ENCODE data around the gene ZG16. TPM values are rescaled to one million over a fixed set of nuclear protein-coding genes. Genes with fewer than 3 reads are reported as not detected.
"Not testable (repeated sequence)": the region's sequence is repeated elsewhere in the genome, so short reads cannot be mapped to it uniquely, and the experiment has no call there.

ZG16 gene
- total RNA-seq, 2 experiments from 2014 or later: not detected

GRCh38 chr16:29790949-29791844 is 13.1 kb downstream of the ZG16 start:
- no peaks in the 10 kb centered on the region for H3K9me3 Mint-ChIP-seq
- intact Hi-C loops (cut with micrococcal nuclease): loop anchor here (1.0 kb wide), 5 partner anchors 14 to 91 kb away; no protein-coding TSS in a partner anchor
- CTCF ChIA-PET: interaction anchor here (0.6 to 3.6 kb wide), 12 partner anchors 12 to 100 kb away, joined by 3 to 35 read pairs (median 6); partner anchors contain the start of gene PAGR1
- peak overlapping the region; percentile 98 for H3K27ac Mint-ChIP-seq
- peaks cover 30% of the 10 kb centered on the region for H3K4me1 Mint-ChIP-seq (ENCODE audit: low read depth)
- peaks cover 32% of the 10 kb centered on the region for H3K36me3 Mint-ChIP-seq (ENCODE audit: low read depth)
- H3K27me3 Mint-ChIP-seq (ENCODE audit: low read depth): no peaks in the 10 kb centered on the region
- no peak for DNase-seq
- peak overlapping the region; percentile 100 for H3K4me3 Mint-ChIP-seq

DNA sequence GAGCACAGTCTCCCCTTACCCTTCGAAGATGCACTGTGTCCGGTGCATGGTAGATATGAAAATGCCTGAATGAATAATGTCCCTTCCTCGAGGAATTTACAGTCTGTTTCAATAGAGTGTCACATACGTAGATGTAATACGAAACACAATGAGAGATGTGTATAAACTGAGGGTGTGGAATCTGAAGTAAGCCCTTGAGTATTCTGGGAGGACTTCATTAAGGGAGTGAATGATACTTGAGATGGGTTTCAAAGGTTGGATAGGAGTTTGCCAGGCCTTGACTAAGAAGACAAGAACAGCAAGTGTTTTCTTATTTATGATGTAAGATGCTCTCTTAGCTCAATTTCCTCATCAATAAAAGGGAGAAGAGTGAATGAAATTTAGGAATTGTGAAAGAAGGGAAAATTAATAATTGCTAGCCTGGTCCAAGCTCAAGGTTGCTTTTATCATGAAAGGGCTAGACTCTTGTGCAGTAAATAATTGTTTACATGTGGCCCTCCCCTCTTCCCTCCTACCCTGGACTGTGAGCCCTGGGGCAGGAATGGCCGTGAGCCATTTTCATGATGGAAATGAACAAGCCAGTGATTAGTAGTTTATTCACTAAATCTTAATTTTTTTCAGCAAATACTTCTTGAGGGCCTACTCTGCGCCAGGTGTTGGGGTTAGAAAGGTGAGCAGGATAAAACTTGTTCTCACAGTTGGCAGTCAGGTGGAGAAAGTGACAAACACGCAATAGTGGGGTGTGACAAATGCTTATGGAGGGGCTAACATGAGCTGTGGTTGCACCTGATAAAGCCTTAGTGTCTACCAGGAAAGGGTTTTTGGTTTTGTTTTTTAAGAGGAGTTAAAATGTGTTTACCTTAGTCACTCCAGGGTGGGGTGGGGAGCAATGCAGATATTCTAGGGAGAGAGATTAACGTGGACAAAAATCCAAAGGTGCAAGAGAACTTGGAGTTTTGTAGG is 14.1 kb downstream of the ZG16 start:
- intact Hi-C loops (cut with micrococcal nuclease): no loop called here
- DNase-seq: no peak
- peak overlapping the region; percentile 100 for H3K4me3 Mint-ChIP-seq
- H3K27ac Mint-ChIP-seq: peak overlapping the region; percentile 98
- H3K4me1 Mint-ChIP-seq (ENCODE audit: low read depth): peaks cover 30% of the 10 kb centered on the region
- H3K27me3 Mint-ChIP-seq (ENCODE audit: low read depth): no peaks in the 10 kb centered on the region
- H3K9me3 Mint-ChIP-seq: no peaks in the 10 kb centered on the region
- H3K36me3 Mint-ChIP-seq (ENCODE audit: low read depth): peaks cover 41% of the 10 kb centered on the region
- CTCF ChIA-PET: interaction anchor here (0.7 kb wide), 1 partner anchor 25 kb away, joined by 4 read pairs; no protein-coding TSS in a partner anchor

DNA sequence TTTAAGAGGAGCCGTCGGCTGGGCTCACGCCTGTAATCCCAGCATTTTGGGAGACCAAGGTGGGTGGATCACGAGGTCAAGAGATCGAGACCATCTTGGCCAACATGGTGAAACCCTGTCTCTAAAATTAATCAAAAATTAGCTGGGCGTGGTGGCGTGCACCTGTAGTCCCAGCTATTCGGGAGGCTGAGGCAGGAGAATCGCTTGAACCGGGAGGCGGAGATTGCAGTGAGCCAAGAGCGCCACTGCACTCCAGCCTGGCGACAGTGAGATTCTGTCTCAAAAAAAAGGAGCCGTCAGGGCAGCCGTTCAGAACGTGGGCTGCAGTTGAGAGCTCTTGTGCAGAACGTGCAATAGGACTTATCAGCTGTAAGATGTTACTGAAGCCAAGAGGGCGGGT is 15.1 kb downstream of the ZG16 start:
- CTCF ChIA-PET: interaction anchor here (0.5 kb wide), 1 partner anchor 679 kb away, joined by 5 read pairs; no protein-coding TSS in a partner anchor
- H3K9me3 Mint-ChIP-seq; DNase-seq; H3K27me3 Mint-ChIP-seq (ENCODE audit: low read depth); H3K27ac Mint-ChIP-seq; intact Hi-C loops (cut with micrococcal nuclease); H3K4me3 Mint-ChIP-seq: not testable (repeated sequence)
- Mint-ChIP-seq H3K36me3 (ENCODE audit: low read depth) (peaks cover 49% of the 10 kb centered on the region), H3K4me1 (ENCODE audit: low read depth) (peaks cover 30% of the 10 kb centered on the region)

DNA sequence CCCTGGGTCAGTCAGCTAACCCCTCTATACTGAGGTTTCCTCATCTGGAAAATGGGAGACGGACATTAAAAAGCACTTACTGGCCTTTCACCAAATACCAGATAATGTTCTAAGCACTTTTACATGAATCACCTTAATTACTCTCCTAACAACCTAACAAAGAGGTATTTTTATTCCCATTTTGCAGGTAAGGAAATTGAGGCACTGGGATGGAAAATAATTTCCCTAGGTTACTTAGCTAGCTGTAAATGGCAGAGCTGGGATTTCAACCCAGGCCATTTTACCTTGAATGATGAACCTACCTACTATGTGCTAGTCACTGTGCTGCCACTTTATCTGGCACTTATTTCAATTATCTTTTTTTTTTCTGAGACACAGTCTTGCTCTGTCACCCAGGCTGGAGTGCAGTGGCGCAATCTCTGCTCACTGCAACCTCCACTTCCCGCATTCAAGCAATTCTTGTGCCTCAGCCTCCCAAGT is 16.2 kb downstream of the ZG16 start:
- DNase-seq: no peak
- intact Hi-C loops (cut with micrococcal nuclease): no loop called here
- H3K4me1 Mint-ChIP-seq (ENCODE audit: low read depth): peaks cover 30% of the 10 kb centered on the region
- peaks cover 59% of the 10 kb centered on the region for H3K36me3 Mint-ChIP-seq (ENCODE audit: low read depth)
- H3K9me3 Mint-ChIP-seq: no peaks in the 10 kb centered on the region
- no peak overlapping the region for H3K27ac Mint-ChIP-seq
- H3K27me3 Mint-ChIP-seq (ENCODE audit: low read depth): no peaks in the 10 kb centered on the region
- CTCF ChIA-PET: interaction anchor here (1.2 to 1.8 kb wide), 3 partner anchors 9 to 94 kb away, joined by 3 to 8 read pairs (median 3); no protein-coding TSS in a partner anchor
- H3K4me3 Mint-ChIP-seq: no peak overlapping the region

DNA sequence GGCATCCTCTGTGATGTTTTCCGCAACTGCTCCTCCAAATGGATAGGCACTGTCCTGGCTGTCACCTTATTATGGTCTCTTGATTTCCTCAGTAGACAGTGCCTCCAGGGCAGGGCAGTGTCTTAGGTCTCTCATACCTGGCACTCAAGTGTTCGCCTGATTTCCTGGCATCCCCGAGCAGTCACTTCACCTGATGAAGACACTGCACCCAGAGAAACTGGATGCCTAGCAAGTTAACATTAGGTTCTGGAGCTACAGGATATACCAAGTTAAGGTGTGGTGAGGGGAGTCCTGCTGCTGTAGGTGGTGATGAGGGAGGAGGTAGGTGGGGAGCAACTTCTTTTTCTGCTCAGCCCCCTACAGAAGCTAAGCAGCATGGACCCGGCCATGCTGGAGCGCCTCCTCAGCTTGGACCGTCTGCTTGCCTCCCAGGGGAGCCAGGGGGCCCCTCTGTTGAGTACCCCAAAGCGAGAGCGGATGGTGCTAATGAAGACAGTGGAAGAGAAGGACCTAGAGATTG is 24.4 kb downstream of the ZG16 start:
- no peaks in the 10 kb centered on the region for H3K27me3 Mint-ChIP-seq (ENCODE audit: low read depth)
- H3K36me3 Mint-ChIP-seq (ENCODE audit: low read depth): peaks cover 57% of the 10 kb centered on the region
- peak overlapping the region; percentile 12 for H3K27ac Mint-ChIP-seq
- no peak for DNase-seq
- intact Hi-C loops (cut with micrococcal nuclease): no loop called here
- no peaks in the 10 kb centered on the region for H3K9me3 Mint-ChIP-seq
- no peak overlapping the region for H3K4me3 Mint-ChIP-seq
- peaks cover 15% of the 10 kb centered on the region for H3K4me1 Mint-ChIP-seq (ENCODE audit: low read depth)
- CTCF ChIA-PET: interaction anchor here (0.8 to 3.5 kb wide), 4 partner anchors 12 to 111 kb away, joined by 3 to 17 read pairs (median 4); partner anchors contain the start of gene KIF22

DNA sequence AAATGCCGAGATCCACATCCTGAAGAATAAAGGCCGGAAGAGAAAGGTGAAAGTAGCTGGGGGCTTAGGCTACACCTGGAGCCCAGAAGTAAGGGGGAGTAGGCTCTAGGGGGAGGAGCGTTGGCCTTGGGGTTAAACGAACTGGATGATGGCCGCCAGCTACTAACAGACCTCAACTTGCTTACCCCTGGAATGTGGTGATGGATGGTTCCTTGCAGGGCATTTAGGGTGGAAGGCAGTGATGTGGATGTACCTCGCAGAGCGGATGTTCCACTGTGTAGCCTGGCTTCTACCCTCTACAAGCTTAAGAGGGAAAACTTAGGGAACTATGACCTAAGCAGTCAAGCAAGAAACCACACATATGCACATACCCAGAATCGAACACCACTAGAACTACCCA is 26.0 kb downstream of the ZG16 start:
- peak overlapping the region; percentile 98 for H3K4me3 Mint-ChIP-seq
- H3K9me3 Mint-ChIP-seq: no peaks in the 10 kb centered on the region
- peaks cover 59% of the 10 kb centered on the region for H3K36me3 Mint-ChIP-seq (ENCODE audit: low read depth)
- CTCF ChIA-PET: interaction anchor here (1.4 to 3.5 kb wide), 7 partner anchors 9 to 104 kb away, joined by 4 to 17 read pairs (median 8); partner anchors contain the start of genes KIF22 and PAGR1
- H3K27me3 Mint-ChIP-seq (ENCODE audit: low read depth): no peaks in the 10 kb centered on the region
- intact Hi-C loops (cut with micrococcal nuclease): loop anchor here (2.0 kb wide), 1 partner anchor 17 kb away; the partner anchor contains the start of gene MVP
- peak overlapping the region; percentile 100 for H3K27ac Mint-ChIP-seq
- H3K4me1 Mint-ChIP-seq (ENCODE audit: low read depth): peaks cover 25% of the 10 kb centered on the region
- no peak for DNase-seq

- intact Hi-C loops (cut with micrococcal nuclease): loop anchor here (1.0 to 5.0 kb wide), 13 partner anchors 14 to 982 kb away; partner anchors contain the start of genes ALDOA, ATXN2L, C16orf54 and C16orf92
- Mint-ChIP-seq H3K36me3 (ENCODE audit: low read depth) (peaks cover 55% of the 10 kb centered on the region), H3K27ac (peak overlapping the region; percentile 100), H3K9me3 (no peaks in the 10 kb centered on the region), H3K4me1 (ENCODE audit: low read depth) (peaks cover 28% of the 10 kb centered on the region), H3K4me3 (peak overlapping the region; percentile 98), H3K27me3 (ENCODE audit: low read depth) (no peaks in the 10 kb centered on the region)
- no peak for DNase-seq
- CTCF ChIA-PET: interaction anchor here (0.7 to 3.5 kb wide), 8 partner anchors 10 to 228 kb away, joined by 3 to 17 read pairs (median 6); partner anchors contain the start of genes KIF22 and PAGR1
Observed at GRCh38 chr16:29804455-29805231, 26.6 kb downstream of the ZG16 start.

- CTCF ChIA-PET: interaction anchor here (0.7 to 2.2 kb wide), 6 partner anchors 11 to 227 kb away, joined by 3 to 12 read pairs (median 6); partner anchors contain the start of gene PAGR1
- peak; percentile 99 for DNase-seq
- Mint-ChIP-seq H3K27me3 (ENCODE audit: low read depth) (no peaks in the 10 kb centered on the region), H3K4me3 (peak overlapping the region; percentile 98), H3K4me1 (ENCODE audit: low read depth) (peaks cover 36% of the 10 kb centered on the region), H3K9me3 (no peaks in the 10 kb centered on the region), H3K27ac (peak overlapping the region; percentile 100), H3K36me3 (ENCODE audit: low read depth) (peaks cover 58% of the 10 kb centered on the region)
- intact Hi-C loops (cut with micrococcal nuclease): loop anchor here (1.0 to 5.0 kb wide), 13 partner anchors 15 to 983 kb away; partner anchors contain the start of genes ALDOA, ATXN2L, C16orf54 and C16orf92
Observed at GRCh38 chr16:29805232-29806098, 27.4 kb downstream of the ZG16 start.

DNA sequence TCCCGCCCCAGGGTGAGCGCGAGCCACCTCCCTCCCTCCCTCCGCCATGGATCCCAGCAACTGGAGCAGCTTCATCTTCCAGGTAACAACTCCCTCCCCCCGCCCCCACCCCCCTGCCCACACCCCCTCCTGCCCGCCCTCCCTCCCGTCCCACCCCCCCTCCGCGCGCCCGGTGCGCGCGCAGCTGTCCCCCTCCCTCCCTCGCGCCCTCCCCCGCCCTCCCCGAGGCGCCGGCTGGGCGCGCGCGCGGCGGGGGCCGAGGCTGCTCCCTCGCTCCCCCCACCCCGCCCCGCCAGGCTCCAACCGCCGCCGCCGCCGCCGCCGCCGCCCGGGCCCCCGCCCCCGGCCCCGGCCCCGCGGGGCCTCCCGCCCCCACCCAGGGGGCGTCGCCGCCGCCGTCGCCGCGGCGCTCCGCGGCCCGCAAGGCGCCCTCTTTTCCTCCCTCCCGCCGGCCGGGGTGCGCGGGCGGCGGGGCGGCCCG is 28.1 kb downstream of the ZG16 start, which contains the start of gene MAZ:
Gene MAZ (plus strand): TSS at position 431 of the 481 bp plus-strand sequence. CDS start 173 bp downstream, outside the sequence.
- H3K36me3 Mint-ChIP-seq (ENCODE audit: low read depth): peaks cover 57% of the 10 kb centered on the region

More for the DNA sequence above, 28.1 kb downstream of the ZG16 start, which contains the start of gene MAZ:
- Mint-ChIP-seq H3K27ac (peak within 1 kb of the TSS; percentile 100), H3K27me3 (ENCODE audit: low read depth) (no peaks in the 10 kb centered on the region), H3K4me1 (ENCODE audit: low read depth) (peaks cover 43% of the 10 kb centered on the region), H3K4me3 (peak within 1 kb of the TSS; percentile 99), H3K9me3 (no peaks in the 10 kb centered on the region)
- intact Hi-C loops (cut with micrococcal nuclease): loop anchor here (5.0 kb wide), 8 partner anchors 59 to 984 kb away; partner anchors contain the start of genes ALDOA, ATXN2L, C16orf54 and C16orf92
- CTCF ChIA-PET: interaction anchor here (0.6 to 3.0 kb wide), 3 partner anchors 13 to 42 kb away, joined by 3 to 18 read pairs (median 3); partner anchors contain the start of gene MVP
- no peak for DNase-seq
